A549 (cell line): ENCODE data around the gene EXOC6. TPM values are rescaled to one million over a fixed set of nuclear protein-coding genes. Genes with fewer than 3 reads are reported as not detected.

Experiments used
- ATAC-seq, 2 experiments: fragments of 200-7000 bp in 1 of 2; fragments of >200 bp in 1 of 2; cut with Nextera tagmentation in 1 of 2; cut with Tn5 transposase in 1 of 2; 3 replicates each; pipeline versions ENCODE4 v1.8.0 to v1.9.1; 2018 to 2020; ENCODE audit warnings: mild to moderate bottlenecking in 1 of 2, moderate library complexity in 1 of 2
- CTCF ChIA-PET: fragments of 300-600 bp; sonication (Branson Sonifier 250); formaldehyde crosslinking; extraction: SDS; loops from one replicate; lab custom pipeline; 2021; ENCODE audit warnings: antibody characterized with exemption, inconsistent platforms; lab: Yijun Ruan, JAX
- POLR2A ChIA-PET: fragments of 350-600 bp; formaldehyde crosslinking; extraction: SDS; loops from one replicate; lab custom pipeline; 2021; ENCODE audit warnings: antibody characterized with exemption, inconsistent platforms; lab: Yijun Ruan, JAX
- DNase-seq, 2 experiments: peaks; one replicate each; pipeline versions ENCODE4 v3.0.0 to v3.0.0-alpha.2; 2011 to 2016; ENCODE audit warnings: low read depth in 1 of 2, low spot score in 1 of 2
- FAIRE-seq: peaks from 2 replicates; lab custom pipeline; 2011; peaks lifted over from hg19 to GRCh38; lab: Jason Lieb, UNC
- H3K27ac ChIP-seq, 2 experiments: fragments of >200 bp; sonication (Bioruptor Twin); formaldehyde crosslinking; 3 replicates each; pipeline ENCODE4 v1.5.1; 2016 to 2017
- H3K4me1 ChIP-seq: fragments of >200 bp; sonication (Bioruptor Twin); formaldehyde crosslinking; 3 replicates; pipeline ENCODE4 v1.6.1; 2016
- H3K4me2 ChIP-seq: fragments of >200 bp; sonication (Bioruptor Twin); formaldehyde crosslinking; 3 replicates; pipeline ENCODE4 v1.6.1; 2016
- H3K4me3 ChIP-seq: fragments of >200 bp; sonication (Bioruptor Twin); formaldehyde crosslinking; 3 replicates; pipeline ENCODE4 v1.5.1; 2016
- H3K9me3 ChIP-seq: fragments of >200 bp; sonication (Bioruptor Twin); formaldehyde crosslinking; 3 replicates; pipeline ENCODE4 v1.6.1; 2016
- EP300 ChIP-seq, 2 experiments: fragments of >200 bp; sonication (Bioruptor Twin); formaldehyde crosslinking; IDR thresholded peaks; 2 replicates in 1 of 2; 3 replicates in 1 of 2; pipeline ENCODE4 v1.6.1; 2016 to 2017
- GATA3 ChIP-seq: IDR thresholded peaks from 2 replicates; pipeline ENCODE4 v1.6.1; 2012; ENCODE audit warnings: borderline replicate concordance
- REST ChIP-seq: fragments of 200-600 bp; sonication (generic); IDR thresholded peaks from 2 replicates; pipeline ENCODE4 v1.6.1; 2016; ENCODE audit warnings: antibody characterized with exemption, mild to moderate bottlenecking, moderate library complexity
- WGBS: methylation state at CpG from one replicate; pipeline ENCODE4 v1.1.6; 2017; ENCODE audit errors: missing lambda C conversion rate; 5-methylcytosine and 5-hydroxymethylcytosine counted together
- polyA plus RNA-seq, 4 experiments: library from polyadenylated mRNA; depleted of rRNA in 3 of 4; stranded (reverse); fragments of >200 nt; fragmentation: RNase III in 1 of 4; extraction: RNeasy Plus Mini Kit Qiagen cat#74134 plus additional on column Dnase treatment in 1 of 4; gene quantifications; 2 replicates in 3 of 4; 3 replicates in 1 of 4; pipeline ENCODE4 v1.2.3, GENCODE V29; 2011 to 2017
- small RNA-seq, 6 experiments: library from RNA; depleted of rRNA; stranded (forward); fragments of <200 nt; gene quantifications; one replicate each; pipeline ENCODE3, GENCODE V24; 2012

Gene EXOC6
- polyA plus RNA-seq, 2 of the 4 experiments (the other 2 are of a cell fraction), result 16.8 to 48.5 TPM

GRCh38 chr10:93106631-93107072, 258.3 kb downstream of the EXOC6 start:
- peaks cover 12% of the 10 kb centered on the region for H3K4me1 ChIP-seq
- peak in 1 of 2 experiments; percentile 56 for DNase-seq
- CTCF ChIA-PET, result interaction anchor here (0.8 to 1.6 kb wide), 2 partner anchors 11 to 26 kb away, joined by 3 to 5 read pairs; no protein-coding TSS in a partner anchor
- peak overlapping the region in 1 of 2 experiments; percentile 42; a peak in 1 of 6 replicates for H3K27ac ChIP-seq
- no peak for FAIRE-seq
- H3K4me3 ChIP-seq, result no peak overlapping the region
- H3K4me2 ChIP-seq, result peak overlapping the region; percentile 25; the same call in 1 of the 3 replicates
- WGBS, result 24% methylated on average over 2 of the region's 2 CpGs
- H3K9me3 ChIP-seq, result 0 out of 3 replicates have a peak, but pooled peaks cover 5% of the 10 kb centered on the region
- POLR2A ChIA-PET, result no interaction called here
- TF ChIP-seq GATA3 (peak; percentile 37; the same call in 1 of the 2 replicates), EP300 (IDR thresholded peaks at IDR 0.05) (0 out of 5 replicates have a peak, but pooled peaks of 1 of the 2 experiments have one; percentile 16), REST (no peak)
- peak; percentile 30 to 61; a peak in 4 of 6 replicates for ATAC-seq

Small RNAs within 50 kb of the gene (small RNA-seq; reads per million reads assigned to genes)
- gene AL392103.1, result 0 reads per million in 6 experiments

Other genes starting within 250 kb of the EXOC6 start
- gene HHEX, start 158.6 kb upstream of the EXOC6 start, polyA plus RNA-seq (2011; rRNA removed), result 25.2 and 28.1 TPM in 2 replicates
- 16.0 to 18.4 TPM (median 18.1 TPM) in 3 replicates for gene HHEX, start 158.6 kb upstream of the EXOC6 start, polyA plus RNA-seq (2017; fragmentation: RNase III; extraction: RNeasy Plus Mini Kit Qiagen cat#74134 plus additional on column Dnase treatment)
- not detected in 2 replicates for gene CYP26C1, start 212.3 kb downstream of the EXOC6 start, polyA plus RNA-seq (2011; rRNA removed)
- gene CYP26C1, start 212.3 kb downstream of the EXOC6 start, polyA plus RNA-seq (2017; fragmentation: RNase III; extraction: RNeasy Plus Mini Kit Qiagen cat#74134 plus additional on column Dnase treatment), result not detected in 3 replicates
- gene CYP26A1, start 225.4 kb downstream of the EXOC6 start, polyA plus RNA-seq (2011; rRNA removed), result 1.3 TPM in 2 replicates
- 7.2 to 10.8 TPM (median 9.8 TPM) in 3 replicates for gene CYP26A1, start 225.4 kb downstream of the EXOC6 start, polyA plus RNA-seq (2017; fragmentation: RNase III; extraction: RNeasy Plus Mini Kit Qiagen cat#74134 plus additional on column Dnase treatment)